Hematopoietic multipotent progenitor cell treated with erythropoietin and hydrocortisone succinate and interleukin-3 and kit ligand, for 15 days (in vitro differentiated cells): Measurements from ENCODE around the gene PRUNE1.

Source experiments
- DNase-seq: peaks from one replicate; pipeline ENCODE4 v3.0.0-alpha.2; 2015; ENCODE audit warnings: low spot score

Gene PRUNE1

GRCh38 chr1:151005729-151006319 is 2.4 kb upstream of the PRUNE1 start:
- DNase-seq: no peak

GRCh38 chr1:151006327-151007052 is 1.8 kb upstream of the PRUNE1 start, which contains the start of gene MINDY1:
Gene MINDY1 (minus strand): TSS chr1:151006902. CDS start chr1:151002617, 4,285 bp downstream.
- DNase-seq: peak; percentile 77

GRCh38 chr1:151007853-151008243 is 401 bp upstream of the PRUNE1 start:
- DNase-seq: no peak

- no peak for DNase-seq
Measured at GRCh38 chr1:151009206-151009587, 948 bp downstream of the PRUNE1 start.

- no peak for DNase-seq
Measured at GRCh38 chr1:151009674-151010345, 1.6 kb downstream of the PRUNE1 start.

- no peak for DNase-seq
Measured at GRCh38 chr1:151010346-151010726, 2.1 kb downstream of the PRUNE1 start.

GRCh38 chr1:151011154-151011850 is 3.1 kb downstream of the PRUNE1 start:
- no peak for DNase-seq

- DNase-seq: no peak
Measured at GRCh38 chr1:151012684-151013471, 4.6 kb downstream of the PRUNE1 start.

GRCh38 chr1:151013518-151013917 is 5.3 kb downstream of the PRUNE1 start:
- peak; percentile 61 for DNase-seq

- peak; percentile 78 for DNase-seq
Measured at GRCh38 chr1:151024540-151025146, 16.4 kb downstream of the PRUNE1 start.

- DNase-seq: no peak
Measured at GRCh38 chr1:151026460-151026859, 18.2 kb downstream of the PRUNE1 start.

GRCh38 chr1:151032164-151032563 is 23.9 kb downstream of the PRUNE1 start:
- DNase-seq: no peak

GRCh38 chr1:151035167-151035566 is 26.9 kb downstream of the PRUNE1 start:
- no peak for DNase-seq

GRCh38 chr1:151036356-151036755 is 28.1 kb downstream of the PRUNE1 start, which contains the start of gene BNIPL:
Gene BNIPL (plus strand): TSS chr1:151036586. CDS start chr1:151036726, 140 bp downstream.
- no peak for DNase-seq

GRCh38 chr1:151037032-151037431 is 28.8 kb downstream of the PRUNE1 start:
- DNase-seq: no peak

- no peak for DNase-seq
Measured at GRCh38 chr1:151039521-151039920, 31.3 kb downstream of the PRUNE1 start.

GRCh38 chr1:151043163-151043562 is 34.9 kb downstream of the PRUNE1 start:
- DNase-seq: no peak

GRCh38 chr1:151047591-151047924 is 39.3 kb downstream of the PRUNE1 start, which contains the start of gene C1orf56:
Gene C1orf56 (plus strand): TSS chr1:151047751. CDS start chr1:151047848, 97 bp downstream.
- DNase-seq: peak; percentile 27

- peak; percentile 55 for DNase-seq
Measured at GRCh38 chr1:151047925-151048644, 39.8 kb downstream of the PRUNE1 start.

GRCh38 chr1:151048645-151049032 is 40.4 kb downstream of the PRUNE1 start:
- DNase-seq: no peak

GRCh38 chr1:151049458-151049857 is 41.2 kb downstream of the PRUNE1 start:
- no peak for DNase-seq
